Activated CD4-positive, alpha-beta T cell treated with anti-CD3 and anti-CD28 coated beads for 48 hours (primary cell): Measurements from ENCODE around the gene JOSD2.
"Not testable (repeated sequence)": the region's sequence is repeated elsewhere in the genome, so short reads cannot be mapped to it uniquely, and the experiment has no call there.

Experiments
- DNase-seq: peaks from one replicate; pipeline ENCODE4 v3.0.0-alpha.2; 2020

The JOSD2 gene

DNA sequence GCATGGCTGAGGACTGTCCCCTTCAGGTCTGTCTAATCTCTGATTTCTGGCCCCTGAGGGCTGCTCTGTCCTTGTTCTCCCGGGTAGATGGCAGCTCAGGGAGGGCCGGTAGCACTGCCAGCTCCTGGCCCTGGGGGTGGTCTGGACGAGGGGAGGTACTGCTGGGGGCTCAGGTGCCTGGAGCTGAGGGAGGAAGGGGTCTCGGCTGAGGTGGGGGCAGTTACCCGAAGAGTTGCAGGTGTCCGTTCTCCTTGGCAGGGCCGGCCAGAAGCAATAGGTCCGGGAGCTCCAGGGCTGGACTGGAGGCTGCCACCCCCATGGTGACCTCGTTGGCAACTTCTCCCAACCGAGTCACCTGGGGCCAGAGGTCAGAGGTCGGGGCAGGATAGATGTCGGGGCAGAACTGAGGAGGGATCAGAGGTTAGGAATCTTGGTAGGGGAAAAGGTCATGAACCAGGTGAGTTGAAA lies 35.9 kb downstream of the JOSD2 start:
- DNase-seq = no peak

DNA sequence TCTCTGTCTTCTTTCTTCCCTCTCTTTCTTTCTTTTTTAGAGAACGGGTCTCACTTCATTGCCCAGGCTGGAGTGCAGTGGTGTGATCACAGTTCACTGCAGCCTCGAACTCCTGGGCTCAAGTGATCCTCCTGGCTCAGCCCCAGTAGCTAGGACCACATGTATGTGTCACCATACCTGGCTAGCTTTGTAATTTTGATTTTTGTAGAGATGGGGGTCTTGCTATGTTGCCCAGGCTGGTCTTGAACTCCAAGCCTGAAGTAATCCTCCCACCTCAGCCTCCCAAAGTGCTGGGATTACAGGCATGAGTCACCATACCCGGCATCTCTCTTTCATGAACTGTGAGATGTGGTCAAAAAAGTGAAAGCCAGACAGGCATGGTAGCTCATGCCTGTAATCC lies 37.7 kb downstream of the JOSD2 start:
- DNase-seq = not testable (repeated sequence)

DNA sequence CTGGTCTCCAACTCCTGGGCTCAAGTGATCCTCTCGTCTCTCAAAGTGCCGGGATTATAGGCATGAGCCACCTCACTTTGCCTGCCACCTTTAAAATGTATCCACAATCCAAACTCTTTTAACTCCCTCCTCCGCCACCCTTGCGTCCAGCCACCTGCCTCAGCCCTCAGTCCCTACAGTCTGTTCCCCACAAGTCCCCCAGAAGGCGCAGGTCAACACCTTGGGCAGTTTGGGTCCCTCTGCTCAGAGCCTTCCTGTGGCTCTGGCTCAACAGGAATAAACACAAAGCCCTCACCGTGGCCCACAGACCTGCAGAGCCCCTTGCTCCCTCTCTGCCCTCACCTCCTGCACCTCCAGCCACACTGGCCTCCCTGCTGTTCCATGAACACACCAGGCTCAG lies 42.2 kb downstream of the JOSD2 start:
- no peak for DNase-seq

DNA sequence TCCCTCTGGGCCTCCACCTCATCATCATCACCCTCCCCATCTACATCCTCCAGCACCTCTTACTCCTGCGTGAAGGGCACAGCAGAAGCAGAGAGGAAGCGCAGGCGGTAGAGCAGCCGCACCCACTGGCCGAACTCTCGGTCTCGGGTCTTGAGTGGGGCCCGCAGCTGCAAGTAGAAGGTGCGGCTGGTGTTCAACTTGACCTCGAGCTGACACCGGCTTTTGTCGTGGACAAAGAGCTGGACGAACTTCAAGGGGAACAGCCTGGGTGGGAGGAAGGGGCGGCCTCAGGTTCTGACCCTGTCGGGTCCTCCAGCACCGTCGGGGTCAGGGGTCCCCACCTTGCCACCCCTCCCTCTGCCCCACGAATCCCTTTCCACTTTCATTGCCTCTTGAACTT lies 43.4 kb downstream of the JOSD2 start:
- DNase-seq = no peak

DNA sequence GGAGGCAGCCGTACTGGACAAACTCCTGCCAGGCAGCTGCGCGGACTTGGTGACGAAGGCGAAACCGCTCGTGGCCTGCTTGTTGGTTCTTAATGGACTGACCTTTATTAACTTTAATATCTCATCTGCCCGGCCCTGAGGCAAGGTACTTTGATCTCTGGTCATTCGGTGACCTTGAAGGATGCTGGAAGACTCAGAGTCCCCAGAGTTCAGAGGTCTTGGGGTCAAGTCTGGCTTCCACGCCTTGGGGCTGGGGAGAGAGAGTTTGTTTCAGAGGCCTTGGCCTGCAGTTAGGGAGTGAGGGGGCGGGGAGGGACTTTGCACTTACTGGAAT lies 44.3 kb downstream of the JOSD2 start:
- no peak for DNase-seq

DNA sequence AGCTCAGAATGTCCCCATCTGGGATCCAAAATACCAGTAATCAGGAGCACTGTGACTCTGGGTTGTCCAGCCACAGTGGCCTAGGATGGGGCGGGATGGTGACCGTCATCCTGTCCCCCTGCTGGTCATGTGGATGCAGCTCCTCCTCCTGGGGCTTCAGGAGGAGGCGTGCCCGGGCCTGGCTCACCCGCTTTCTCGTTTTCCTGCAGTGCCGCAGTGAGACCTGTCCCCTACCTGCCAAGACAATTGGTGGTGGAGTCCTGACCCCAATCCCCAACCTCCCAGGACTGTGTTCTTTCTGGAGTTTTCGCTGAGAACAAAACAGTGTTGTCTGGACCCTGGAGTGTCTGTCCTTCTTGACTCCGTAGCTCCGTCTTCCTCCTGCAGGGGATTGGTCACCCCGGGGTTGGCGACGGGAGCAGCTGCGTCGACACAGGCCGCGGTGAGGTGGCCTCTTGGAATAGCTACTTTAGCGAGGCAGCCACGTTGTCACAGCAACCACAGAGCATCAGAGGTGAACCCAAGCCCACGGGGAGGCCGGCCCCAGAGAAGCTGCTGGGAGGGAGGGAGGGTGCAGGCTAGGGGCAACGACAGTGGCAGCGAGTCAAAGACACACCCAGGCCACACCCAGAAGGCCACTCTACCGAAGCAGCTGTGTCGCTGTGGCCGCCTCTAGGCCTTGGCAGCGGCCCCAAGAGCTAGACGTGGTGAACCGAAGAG lies 44.8 kb downstream of the JOSD2 start:
- DNase-seq = no peak

DNA sequence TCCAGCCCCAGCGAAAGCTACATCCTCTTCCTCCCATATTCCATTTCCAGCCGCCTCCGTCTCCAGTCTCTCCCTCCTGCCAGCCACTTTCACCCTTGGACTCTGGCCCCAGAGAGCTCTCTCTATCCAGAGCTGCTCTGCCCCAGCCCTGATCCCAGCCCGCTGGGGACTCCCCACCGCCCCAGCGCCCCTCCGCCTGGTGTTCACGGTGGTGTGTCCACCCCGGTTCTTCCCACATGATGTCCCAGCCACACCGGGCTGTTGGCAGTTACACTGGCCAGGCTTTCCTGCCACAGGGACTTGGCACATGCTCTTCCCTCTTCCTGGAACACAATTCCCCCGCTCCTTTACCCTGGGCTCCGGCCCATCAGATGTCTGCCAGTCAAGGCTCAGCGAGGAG lies 46.0 kb downstream of the JOSD2 start:
- no peak for DNase-seq

DNA sequence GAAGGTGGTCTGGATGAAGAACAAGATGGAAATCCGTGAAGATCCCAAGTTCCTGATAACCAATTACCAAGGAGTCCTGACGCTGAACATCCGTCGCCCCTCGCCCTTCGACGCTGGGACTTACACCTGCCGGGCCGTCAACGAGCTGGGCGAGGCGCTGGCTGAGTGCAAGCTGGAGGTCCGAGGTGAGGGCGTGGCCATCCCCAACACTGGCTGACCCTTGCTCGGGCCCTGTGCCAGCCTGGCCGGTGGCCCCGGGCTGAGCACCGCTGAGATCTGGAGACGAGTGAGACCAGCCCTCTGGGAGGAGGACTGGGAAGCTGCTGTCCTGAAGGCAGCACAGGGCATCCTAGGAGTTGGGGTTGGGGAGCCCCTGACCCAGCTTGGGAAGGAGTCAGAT lies 46.6 kb downstream of the JOSD2 start:
- no peak for DNase-seq

DNA sequence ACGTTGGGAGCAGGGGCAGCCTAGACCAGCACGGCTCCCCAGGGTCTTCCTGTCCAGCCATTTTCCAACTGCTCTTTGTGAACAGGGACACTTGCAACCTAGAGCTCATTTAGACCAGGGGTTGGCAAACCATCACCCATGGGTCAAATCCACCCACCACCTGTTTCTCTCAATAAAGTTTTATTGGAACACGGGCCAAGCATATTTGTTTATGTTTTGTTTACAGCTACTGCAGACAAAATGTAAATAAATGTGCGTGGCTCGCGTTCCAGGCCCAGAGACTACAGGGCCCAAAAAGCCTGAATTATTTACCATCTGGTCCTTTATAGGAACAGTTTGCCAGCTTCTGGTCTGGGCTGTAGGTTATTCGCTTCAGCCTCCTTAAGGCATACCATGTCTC lies 48.0 kb downstream of the JOSD2 start:
- no peak for DNase-seq

DNA sequence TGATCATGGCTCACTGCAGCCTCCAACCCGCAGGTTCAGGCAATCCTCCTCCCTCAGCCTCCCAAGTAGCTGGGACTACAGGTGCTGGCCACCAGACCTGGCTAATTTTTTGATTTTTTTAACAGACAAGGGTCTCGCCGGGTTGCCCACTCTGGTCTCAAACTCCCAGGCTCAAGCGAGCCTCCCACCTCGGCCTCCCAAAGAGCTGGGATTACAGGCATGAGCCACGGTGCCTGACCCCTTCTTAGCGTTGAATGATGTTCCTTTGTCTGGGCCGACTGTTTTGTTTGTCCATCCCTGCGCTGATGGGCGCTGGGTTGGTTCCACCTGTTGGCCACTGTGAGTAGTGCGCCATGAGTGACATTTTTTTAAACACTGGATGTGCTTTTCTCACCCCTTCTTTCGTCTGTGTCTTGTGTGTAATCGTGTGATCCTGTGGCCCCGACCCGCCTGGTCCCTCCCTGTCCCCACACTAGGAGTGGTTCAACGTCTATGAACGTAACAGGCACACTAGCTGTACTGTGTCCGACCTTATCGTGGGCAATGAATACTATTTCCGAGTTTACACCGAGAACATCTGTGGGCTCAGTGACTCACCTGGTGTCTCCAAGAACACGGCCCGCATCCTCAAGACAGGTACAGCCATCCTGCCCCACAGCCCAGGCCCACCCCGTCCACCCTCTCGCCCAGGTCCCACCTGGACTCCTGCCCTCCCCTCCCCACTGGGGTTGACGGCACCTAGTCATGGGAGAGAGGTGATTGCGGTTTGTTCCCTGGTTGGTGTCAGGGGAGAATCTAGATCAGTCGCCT lies 49.7 kb downstream of the JOSD2 start:
- DNase-seq = peak; percentile 76

DNA sequence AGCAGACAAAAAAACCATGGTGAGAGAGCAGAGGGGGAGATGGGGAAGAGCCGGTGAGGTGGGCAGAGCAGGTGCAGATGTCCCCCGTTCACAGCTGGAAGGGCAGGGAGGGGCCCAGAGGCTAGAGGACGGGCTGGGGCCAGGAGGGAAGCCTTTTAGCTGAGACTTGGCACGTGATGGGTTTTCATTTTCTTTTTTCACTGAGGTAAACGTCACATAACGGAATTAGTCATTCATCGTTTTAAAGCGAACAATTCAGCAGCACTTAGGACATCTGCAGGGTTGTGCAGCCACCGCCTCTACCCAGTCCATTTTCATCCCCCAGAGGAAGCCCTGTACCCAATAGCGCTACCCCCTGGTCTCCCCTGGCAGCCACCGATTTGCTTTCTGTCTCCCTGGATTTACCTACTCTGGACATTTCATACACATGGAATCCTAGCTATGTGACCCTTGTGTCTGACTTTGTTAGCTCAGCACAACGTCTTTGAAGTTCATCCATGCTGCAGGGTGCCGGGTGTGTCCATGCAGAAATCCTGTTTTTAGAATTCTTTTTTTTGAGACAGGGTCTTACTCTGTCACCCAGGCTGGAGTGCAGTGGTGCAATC lies 50.7 kb downstream of the JOSD2 start:
- peak; percentile 30 for DNase-seq

DNA sequence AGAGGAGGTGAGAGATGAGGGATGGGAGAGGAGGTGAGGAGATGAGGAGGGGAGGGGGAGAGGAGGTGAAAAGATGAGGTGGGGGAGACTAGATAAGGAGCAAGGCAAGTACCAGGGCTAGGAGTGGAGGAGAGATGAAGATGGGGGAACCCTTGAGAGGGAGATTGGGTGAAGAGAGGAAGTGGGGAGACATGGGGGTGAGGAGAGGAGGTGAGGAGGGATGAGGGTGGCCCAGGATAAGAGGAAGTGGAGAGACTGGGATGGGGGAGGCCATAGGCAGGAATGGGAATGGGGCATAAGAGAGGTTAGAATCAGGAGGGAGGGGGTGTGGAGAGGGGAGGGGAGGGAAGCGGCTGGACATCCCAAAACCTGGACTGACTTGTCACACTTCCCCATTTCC lies 51.4 kb downstream of the JOSD2 start:
- DNase-seq = no peak

DNA sequence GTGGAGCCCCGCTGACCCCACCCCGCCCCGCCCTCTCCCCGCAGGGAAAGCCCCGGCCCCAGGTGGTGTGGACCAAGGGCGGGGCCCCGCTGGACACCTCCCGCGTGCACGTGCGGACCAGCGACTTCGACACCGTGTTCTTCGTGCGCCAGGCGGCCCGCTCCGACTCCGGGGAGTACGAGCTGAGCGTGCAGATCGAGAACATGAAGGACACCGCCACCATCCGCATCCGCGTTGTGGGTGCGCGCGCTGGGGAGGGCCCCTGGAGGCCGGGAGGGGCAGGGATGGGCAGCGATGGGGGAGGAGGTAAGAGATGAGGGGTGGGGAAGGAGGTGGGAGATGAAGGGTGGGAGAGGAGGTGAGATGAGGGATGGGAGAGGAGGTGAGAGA lies 51.9 kb downstream of the JOSD2 start:
- no peak for DNase-seq

DNA sequence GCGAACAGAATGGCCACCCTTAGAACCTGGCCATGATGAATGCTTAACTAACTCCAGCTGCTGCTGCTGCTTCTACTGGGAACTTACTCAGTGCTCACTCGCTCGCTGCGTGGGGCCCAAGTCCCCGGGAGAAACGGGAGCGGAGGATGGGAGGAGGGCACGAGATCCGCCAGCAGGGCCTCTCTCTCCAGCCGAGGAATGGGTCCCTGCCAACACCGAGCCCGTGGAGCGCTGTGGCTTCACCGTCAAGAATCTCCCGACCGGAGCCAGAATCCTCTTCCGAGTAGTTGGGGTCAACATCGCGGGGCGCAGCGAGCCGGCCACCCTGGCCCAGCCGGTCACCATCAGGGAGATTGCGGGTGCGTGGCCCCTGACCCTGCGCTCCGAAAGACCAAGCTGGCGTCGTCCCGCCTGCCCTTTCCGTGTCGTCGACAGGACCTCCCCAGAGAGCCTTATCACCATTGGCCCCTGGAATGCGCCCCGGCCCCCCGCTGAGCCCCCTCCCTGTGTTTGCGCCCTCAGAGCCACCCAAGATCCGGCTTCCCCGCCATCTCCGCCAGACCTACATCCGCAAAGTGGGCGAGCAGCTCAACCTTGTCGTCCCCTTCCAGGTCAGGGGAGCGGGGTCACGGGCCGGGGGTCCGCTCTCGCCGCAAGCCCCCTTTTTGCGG lies 52.5 kb downstream of the JOSD2 start:
- DNase-seq = no peak

DNA sequence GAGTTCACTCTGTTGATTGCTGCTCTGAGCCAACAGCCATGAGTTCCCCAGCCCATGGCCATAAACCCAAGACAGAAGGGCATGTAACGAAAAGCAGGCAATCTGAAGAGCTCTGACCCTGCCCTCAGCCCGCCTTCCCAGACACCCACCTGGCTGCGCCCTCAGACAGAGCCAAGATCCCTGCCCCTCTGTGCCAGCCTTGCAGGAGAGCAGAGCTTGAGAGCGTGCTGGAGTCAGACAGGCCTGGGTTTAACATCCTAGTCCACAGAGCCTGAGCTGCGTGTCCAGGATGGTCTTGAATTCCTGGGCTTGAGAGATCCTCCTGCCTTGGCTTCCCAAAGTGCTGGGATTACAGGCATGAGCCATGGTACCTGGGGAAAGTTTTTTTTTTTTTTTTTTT lies 53.7 kb downstream of the JOSD2 start:
- DNase-seq = no peak
